VCaP (cell line): ENCODE measurements around the gene UPF3B.
A peak's percentile ranks its signal among the peaks of the same experiment; 100 is the strongest.
"Not testable (repeated sequence)": the region's sequence is repeated elsewhere in the genome, so short reads cannot be mapped to it uniquely, and the experiment has no call there.

Experiments
- H3K27ac ChIP-seq: fragments of 450-650 bp; 2 replicates; pipeline ENCODE4 v1.5.1; 2017
- CTCF ChIP-seq: fragments of 450-650 bp; conservative IDR thresholded peaks from 2 replicates; pipeline ENCODE4 v1.5.1; 2017; ENCODE audit warnings: mild to moderate bottlenecking, moderate library complexity

Gene UPF3B

GRCh38 chrX:119870626-119871131, 17.9 kb upstream of the UPF3B start:
- H3K27ac ChIP-seq, result peak overlapping the region; percentile 58; the same call in 1 of the 2 replicates
- TF ChIP-seq CTCF, result no peak

GRCh38 chrX:119853444-119853843, 681 bp upstream of the UPF3B start:
- H3K27ac ChIP-seq, result peak overlapping the region; percentile 62
- no peak for TF ChIP-seq CTCF

GRCh38 chrX:119833905-119834304, 18.9 kb downstream of the UPF3B start:
- no peak for TF ChIP-seq CTCF
- H3K27ac ChIP-seq, result no peak overlapping the region

- no peak for TF ChIP-seq CTCF
- no peak overlapping the region for H3K27ac ChIP-seq
These were observed 24.3 kb downstream of the UPF3B start for GRCh38 chrX:119828446-119828845.

- no peak overlapping the region for H3K27ac ChIP-seq
- TF ChIP-seq CTCF, result no peak
These were observed 26.3 kb downstream of the UPF3B start for GRCh38 chrX:119826399-119826959.

- H3K27ac ChIP-seq, result not testable (repeated sequence)
These were observed 28.5 kb downstream of the UPF3B start for GRCh38 chrX:119824221-119824620.

GRCh38 chrX:119821703-119822102, 31.1 kb downstream of the UPF3B start:
- not testable (repeated sequence) for H3K27ac ChIP-seq

- no peak overlapping the region for H3K27ac ChIP-seq
- no peak for TF ChIP-seq CTCF
These were observed 35.6 kb downstream of the UPF3B start for GRCh38 chrX:119817130-119817690.
